Smooth muscle cell (in vitro differentiated cells): Measurements from ENCODE around the gene TXLNG. TPM values are rescaled to one million over a fixed set of nuclear protein-coding genes. Genes with fewer than 3 reads are reported as not detected.

Source experiments
- DNase-seq: peaks from one replicate; lab custom pipeline; 2025; ENCODE audit not compliant: unreplicated experiment; lab: John Stamatoyannopoulos, UW
- H2AFZ ChIP-seq: fragments of 200-600 bp; sonication (generic); 2 replicates; pipeline ENCODE4 v1.6.0; 2016; ENCODE audit warnings: antibody characterized with exemption, low read depth, mild to moderate bottlenecking
- H3F3A ChIP-seq: fragments of 200-600 bp; sonication (generic); 2 replicates; pipeline ENCODE4 v1.6.0; 2017; ENCODE audit warnings: antibody characterized with exemption, low read depth
- H3K27ac ChIP-seq: fragments of 200-600 bp; sonication (generic); 2 replicates; pipeline ENCODE4 v1.5.1; 2016; ENCODE audit warnings: low read depth, mild to moderate bottlenecking
- H3K27me3 ChIP-seq: fragments of 200-600 bp; sonication (generic); 2 replicates; pipeline ENCODE4 v1.6.1; 2016; ENCODE audit warnings: low read depth, mild to moderate bottlenecking
- H3K36me3 ChIP-seq: fragments of 200-600 bp; sonication (generic); 2 replicates; pipeline ENCODE4 v1.5.1; 2016; ENCODE audit warnings: low read depth
- H3K4me1 ChIP-seq: fragments of 200-600 bp; sonication (generic); 2 replicates; pipeline ENCODE4 v1.5.1; 2016; ENCODE audit warnings: low read depth
- H3K4me2 ChIP-seq: fragments of 200-600 bp; sonication (generic); 2 replicates; pipeline ENCODE4 v1.6.0; 2016; ENCODE audit warnings: mild to moderate bottlenecking
- H3K4me3 ChIP-seq: fragments of 200-600 bp; sonication (generic); 2 replicates; pipeline ENCODE4 v1.5.1; 2016; ENCODE audit warnings: mild to moderate bottlenecking
- H3K79me2 ChIP-seq: fragments of 200-600 bp; sonication (generic); 2 replicates; pipeline ENCODE4 v1.6.0; 2016; ENCODE audit warnings: low read depth, mild to moderate bottlenecking
- H3K9ac ChIP-seq: fragments of 200-600 bp; sonication (generic); 2 replicates; pipeline ENCODE4 v1.6.0; 2016; ENCODE audit warnings: low read depth
- H3K9me3 ChIP-seq: fragments of 200-600 bp; sonication (generic); replicated peaks from 2 replicates; pipeline ENCODE4 v1.5.1; 2016; ENCODE audit warnings: low read depth
- H4K20me1 ChIP-seq: fragments of 200-600 bp; sonication (generic); 2 replicates; pipeline ENCODE4 v1.6.0; 2016; ENCODE audit warnings: low read depth
- whole genome bisulfite sequencing: methylation state at CpG from one replicate; pipeline ENCODE4 v1.1.7; 2016; ENCODE audit warnings: low lambda C conversion rate; 5-methylcytosine and 5-hydroxymethylcytosine counted together
- polyA plus RNA-seq: library from polyadenylated mRNA; unstranded; fragments of >200 nt; fragmentation: Nextera tagmentation; extraction: Ambion mirVana; gene quantifications from 2 replicates; pipeline ENCODE4 v1.2.1, GENCODE V29; 2016
- total RNA-seq: library from RNA; depleted of rRNA; stranded (reverse); fragments of >200 nt; gene quantifications from 2 replicates; pipeline ENCODE4 v1.2.3, GENCODE V29; 2014
- TF ChIP-seq, protein P1 (sequence below): fragments of 200-600 bp; sonication (generic); IDR thresholded peaks from 2 replicates; pipeline ENCODE4 v1.5.1; 2017; ENCODE audit warnings: borderline replicate concordance, mild to moderate bottlenecking, antibody characterized with exemption; ENCODE audit not compliant: insufficient read depth, poor library complexity, severe bottlenecking

TXLNG gene
- total and polyA plus RNA-seq, 2 experiments from 2014 or later: 5.7 to 19.6 TPM

GRCh38 chrX:16828124-16828908 is 42.0 kb downstream of the TXLNG start:
- no peak overlapping the region for H3K27ac ChIP-seq
- TF ChIP-seq, protein P1, sequence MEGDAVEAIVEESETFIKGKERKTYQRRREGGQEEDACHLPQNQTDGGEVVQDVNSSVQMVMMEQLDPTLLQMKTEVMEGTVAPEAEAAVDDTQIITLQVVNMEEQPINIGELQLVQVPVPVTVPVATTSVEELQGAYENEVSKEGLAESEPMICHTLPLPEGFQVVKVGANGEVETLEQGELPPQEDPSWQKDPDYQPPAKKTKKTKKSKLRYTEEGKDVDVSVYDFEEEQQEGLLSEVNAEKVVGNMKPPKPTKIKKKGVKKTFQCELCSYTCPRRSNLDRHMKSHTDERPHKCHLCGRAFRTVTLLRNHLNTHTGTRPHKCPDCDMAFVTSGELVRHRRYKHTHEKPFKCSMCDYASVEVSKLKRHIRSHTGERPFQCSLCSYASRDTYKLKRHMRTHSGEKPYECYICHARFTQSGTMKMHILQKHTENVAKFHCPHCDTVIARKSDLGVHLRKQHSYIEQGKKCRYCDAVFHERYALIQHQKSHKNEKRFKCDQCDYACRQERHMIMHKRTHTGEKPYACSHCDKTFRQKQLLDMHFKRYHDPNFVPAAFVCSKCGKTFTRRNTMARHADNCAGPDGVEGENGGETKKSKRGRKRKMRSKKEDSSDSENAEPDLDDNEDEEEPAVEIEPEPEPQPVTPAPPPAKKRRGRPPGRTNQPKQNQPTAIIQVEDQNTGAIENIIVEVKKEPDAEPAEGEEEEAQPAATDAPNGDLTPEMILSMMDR: no peak
- H3K36me3 ChIP-seq: no peaks in the 10 kb centered on the region
- no peak overlapping the region for H2AFZ ChIP-seq
- no peaks in the 10 kb centered on the region for H4K20me1 ChIP-seq
- DNase-seq: no peak
- 82% methylated on average over 6 of the region's 6 CpGs for WGBS
- H3K4me2 ChIP-seq: no peak overlapping the region
- no peaks in the 10 kb centered on the region for H3K4me1 ChIP-seq
- H3K79me2 ChIP-seq: no peaks in the 10 kb centered on the region
- no peak overlapping the region for H3K9ac ChIP-seq
- no peak overlapping the region for H3K4me3 ChIP-seq
- H3K27me3 ChIP-seq: no peaks in the 10 kb centered on the region
- no peaks in the 10 kb centered on the region for H3K9me3 ChIP-seq
- peaks cover 5% of the 10 kb centered on the region for H3F3A ChIP-seq

GRCh38 chrX:16832301-16832700 is 46.0 kb downstream of the TXLNG start:
- H3F3A ChIP-seq: no peaks in the 10 kb centered on the region
- WGBS: 92% methylated on average over 5 of the region's 5 CpGs
- H3K4me3 ChIP-seq: no peak overlapping the region
- H3K79me2 ChIP-seq: no peaks in the 10 kb centered on the region
- no peaks in the 10 kb centered on the region for H3K27me3 ChIP-seq
- H3K4me1 ChIP-seq: peaks cover 5% of the 10 kb centered on the region
- H3K9me3 ChIP-seq: no peaks in the 10 kb centered on the region
- no peak overlapping the region for H3K27ac ChIP-seq
- H3K9ac ChIP-seq: no peak overlapping the region
- peaks cover 4% of the 10 kb centered on the region for H3K36me3 ChIP-seq
- TF ChIP-seq, protein P1: no peak
- no peak overlapping the region for H3K4me2 ChIP-seq
- H2AFZ ChIP-seq: no peak overlapping the region
- H4K20me1 ChIP-seq: no peaks in the 10 kb centered on the region
- DNase-seq: no peak

DNA sequence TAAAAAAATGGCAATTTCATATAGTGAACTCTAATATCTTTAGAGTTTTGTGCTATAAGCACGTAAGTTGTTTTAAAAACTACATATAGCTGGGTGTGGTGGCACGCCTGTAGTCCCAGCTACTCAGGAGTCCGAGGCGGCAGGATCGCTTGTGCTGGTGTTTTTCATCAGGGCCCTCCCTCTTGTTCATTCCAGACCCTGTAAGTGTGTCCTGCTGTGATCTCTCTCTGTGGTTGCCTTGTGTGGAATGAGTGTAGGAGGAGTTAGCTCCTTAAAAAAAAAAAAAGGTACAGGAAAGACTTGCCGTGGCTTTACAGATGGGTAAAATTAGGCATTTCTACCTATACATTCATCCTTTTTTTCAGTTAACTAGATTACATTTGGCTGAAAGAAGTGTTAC is 48.5 kb downstream of the TXLNG start:
- Histone ChIP-seq H2AFZ (no peak overlapping the region), H3K4me3 (no peak overlapping the region), H3K9me3 (no peaks in the 10 kb centered on the region), H3K27me3 (no peaks in the 10 kb centered on the region), H3K27ac (no peak overlapping the region), H3K36me3 (peaks cover 4% of the 10 kb centered on the region), H4K20me1 (no peaks in the 10 kb centered on the region), H3K9ac (no peak overlapping the region), H3K4me1 (peaks cover 20% of the 10 kb centered on the region), H3F3A (no peaks in the 10 kb centered on the region), H3K79me2 (no peaks in the 10 kb centered on the region), H3K4me2 (no peak overlapping the region)
- TF ChIP-seq, protein P1: no peak
- no peak for DNase-seq
- 82% methylated on average over 6 of the region's 6 CpGs for WGBS

- H3K27me3 ChIP-seq: no peaks in the 10 kb centered on the region
- no peak overlapping the region for H2AFZ ChIP-seq
- no peaks in the 10 kb centered on the region for H3K79me2 ChIP-seq
- WGBS: 65% methylated on average over 9 of the region's 9 CpGs
- H3K27ac ChIP-seq: no peak overlapping the region
- TF ChIP-seq, protein P1: peak; percentile 47
- H3K4me1 ChIP-seq: peaks cover 22% of the 10 kb centered on the region
- H4K20me1 ChIP-seq: no peaks in the 10 kb centered on the region
- H3K9me3 ChIP-seq: no peaks in the 10 kb centered on the region
- no peak overlapping the region for H3K4me3 ChIP-seq
- no peak for DNase-seq
- peaks cover 3% of the 10 kb centered on the region for H3F3A ChIP-seq
- no peak overlapping the region for H3K9ac ChIP-seq
- H3K4me2 ChIP-seq: no peak overlapping the region
- peaks cover 4% of the 10 kb centered on the region for H3K36me3 ChIP-seq
These were observed 50.1 kb downstream of the TXLNG start for GRCh38 chrX:16836371-16836770.
